HG02588 (cell line): ENCODE data around the gene SAMD10.

Experiments used
- ATAC-seq: cut with Tn5 transposase; IDR thresholded peaks from one replicate; pipeline ENCODE4 v1.9.1; 2021; ENCODE audit warnings: mild to moderate bottlenecking, moderate library complexity; ENCODE audit not compliant: unreplicated experiment

Gene SAMD10

GRCh38 chr20:63957690-63958441, 21.6 kb downstream of the SAMD10 start:
- no peak for ATAC-seq

- ATAC-seq = peak; percentile 3
Observed at GRCh38 chr20:63957004-63957689, 22.3 kb downstream of the SAMD10 start.

- peak; percentile 7 for ATAC-seq
Observed at GRCh38 chr20:63956664-63957003, 22.8 kb downstream of the SAMD10 start.

- ATAC-seq = peak; percentile 63
Observed at GRCh38 chr20:63955827-63956663, 23.4 kb downstream of the SAMD10 start, which contains the start of gene UCKL1. UCKL1 (minus strand) TSS chr20:63956416; CDS start chr20:63956372, 44 bp downstream.

GRCh38 chr20:63955281-63955826, 24.1 kb downstream of the SAMD10 start:
- ATAC-seq = no peak

- ATAC-seq = no peak
Observed at GRCh38 chr20:63953764-63954429, 25.5 kb downstream of the SAMD10 start.

- no peak for ATAC-seq
Observed at GRCh38 chr20:63952769-63953168, 26.7 kb downstream of the SAMD10 start.

GRCh38 chr20:63952210-63952535, 27.3 kb downstream of the SAMD10 start:
- ATAC-seq = no peak

GRCh38 chr20:63951398-63952209, 27.8 kb downstream of the SAMD10 start:
- no peak for ATAC-seq

GRCh38 chr20:63950701-63951397, 28.6 kb downstream of the SAMD10 start:
- ATAC-seq = no peak

GRCh38 chr20:63947638-63948456, 31.6 kb downstream of the SAMD10 start:
- no peak for ATAC-seq

- no peak for ATAC-seq
Observed at GRCh38 chr20:63946986-63947637, 32.3 kb downstream of the SAMD10 start.

GRCh38 chr20:63945921-63946920, 33.2 kb downstream of the SAMD10 start:
- no peak for ATAC-seq

GRCh38 chr20:63945031-63945658, 34.3 kb downstream of the SAMD10 start:
- no peak for ATAC-seq

GRCh38 chr20:63944078-63944941, 35.1 kb downstream of the SAMD10 start:
- ATAC-seq = no peak

- ATAC-seq = no peak
Observed at GRCh38 chr20:63943808-63944077, 35.7 kb downstream of the SAMD10 start.
